ENCODE data around the gene IRF9.

DNA sequence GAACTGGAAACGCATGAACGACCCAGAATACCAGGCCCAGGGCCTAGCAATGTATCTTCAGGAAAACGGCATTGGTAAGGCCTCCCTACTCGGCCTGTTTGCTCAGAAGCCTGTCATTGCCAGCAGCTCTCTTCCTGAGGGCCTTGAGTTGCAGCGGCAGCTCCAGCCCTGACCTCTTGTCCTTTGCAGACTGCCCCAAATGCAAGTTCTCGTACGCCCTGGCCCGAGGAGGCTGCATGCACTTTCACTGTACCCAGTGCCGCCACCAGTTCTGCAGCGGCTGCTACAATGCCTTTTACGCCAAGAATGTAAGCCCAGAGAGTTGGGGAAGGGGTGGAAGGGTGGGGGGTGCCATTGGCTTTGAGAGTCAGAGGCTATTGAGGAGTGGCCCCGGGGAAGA lies 3.7 kb upstream of the IRF9 start:
- TF ChIP-seq, protein P1, sequence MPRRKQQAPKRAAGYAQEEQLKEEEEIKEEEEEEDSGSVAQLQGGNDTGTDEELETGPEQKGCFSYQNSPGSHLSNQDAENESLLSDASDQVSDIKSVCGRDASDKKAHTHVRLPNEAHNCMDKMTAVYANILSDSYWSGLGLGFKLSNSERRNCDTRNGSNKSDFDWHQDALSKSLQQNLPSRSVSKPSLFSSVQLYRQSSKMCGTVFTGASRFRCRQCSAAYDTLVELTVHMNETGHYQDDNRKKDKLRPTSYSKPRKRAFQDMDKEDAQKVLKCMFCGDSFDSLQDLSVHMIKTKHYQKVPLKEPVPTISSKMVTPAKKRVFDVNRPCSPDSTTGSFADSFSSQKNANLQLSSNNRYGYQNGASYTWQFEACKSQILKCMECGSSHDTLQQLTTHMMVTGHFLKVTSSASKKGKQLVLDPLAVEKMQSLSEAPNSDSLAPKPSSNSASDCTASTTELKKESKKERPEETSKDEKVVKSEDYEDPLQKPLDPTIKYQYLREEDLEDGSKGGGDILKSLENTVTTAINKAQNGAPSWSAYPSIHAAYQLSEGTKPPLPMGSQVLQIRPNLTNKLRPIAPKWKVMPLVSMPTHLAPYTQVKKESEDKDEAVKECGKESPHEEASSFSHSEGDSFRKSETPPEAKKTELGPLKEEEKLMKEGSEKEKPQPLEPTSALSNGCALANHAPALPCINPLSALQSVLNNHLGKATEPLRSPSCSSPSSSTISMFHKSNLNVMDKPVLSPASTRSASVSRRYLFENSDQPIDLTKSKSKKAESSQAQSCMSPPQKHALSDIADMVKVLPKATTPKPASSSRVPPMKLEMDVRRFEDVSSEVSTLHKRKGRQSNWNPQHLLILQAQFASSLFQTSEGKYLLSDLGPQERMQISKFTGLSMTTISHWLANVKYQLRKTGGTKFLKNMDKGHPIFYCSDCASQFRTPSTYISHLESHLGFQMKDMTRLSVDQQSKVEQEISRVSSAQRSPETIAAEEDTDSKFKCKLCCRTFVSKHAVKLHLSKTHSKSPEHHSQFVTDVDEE (CRISPR knock-in tag; IDR thresholded peaks at IDR 0.05): no peak
- TF ChIP-seq, protein P2, sequence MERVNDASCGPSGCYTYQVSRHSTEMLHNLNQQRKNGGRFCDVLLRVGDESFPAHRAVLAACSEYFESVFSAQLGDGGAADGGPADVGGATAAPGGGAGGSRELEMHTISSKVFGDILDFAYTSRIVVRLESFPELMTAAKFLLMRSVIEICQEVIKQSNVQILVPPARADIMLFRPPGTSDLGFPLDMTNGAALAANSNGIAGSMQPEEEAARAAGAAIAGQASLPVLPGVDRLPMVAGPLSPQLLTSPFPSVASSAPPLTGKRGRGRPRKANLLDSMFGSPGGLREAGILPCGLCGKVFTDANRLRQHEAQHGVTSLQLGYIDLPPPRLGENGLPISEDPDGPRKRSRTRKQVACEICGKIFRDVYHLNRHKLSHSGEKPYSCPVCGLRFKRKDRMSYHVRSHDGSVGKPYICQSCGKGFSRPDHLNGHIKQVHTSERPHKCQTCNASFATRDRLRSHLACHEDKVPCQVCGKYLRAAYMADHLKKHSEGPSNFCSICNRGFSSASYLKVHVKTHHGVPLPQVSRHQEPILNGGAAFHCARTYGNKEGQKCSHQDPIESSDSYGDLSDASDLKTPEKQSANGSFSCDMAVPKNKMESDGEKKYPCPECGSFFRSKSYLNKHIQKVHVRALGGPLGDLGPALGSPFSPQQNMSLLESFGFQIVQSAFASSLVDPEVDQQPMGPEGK (CRISPR knock-in tag; IDR thresholded peaks at IDR 0.05; ENCODE audit: borderline replicate concordance): no peak
- TF ChIP-seq TOX (CRISPR knock-in tag; IDR thresholded peaks at IDR 0.05; ENCODE audit: borderline replicate concordance) (no peak), ZFP30 (CRISPR knock-in tag; IDR thresholded peaks at IDR 0.05) (no peak)
